Spleen (tissue), 11 donors: ENCODE data around the gene PTPRN2. TPM values are rescaled to one million over a fixed set of nuclear protein-coding genes. Genes with fewer than 3 reads are reported as not detected.
"Not testable (repeated sequence)": the region's sequence is repeated elsewhere in the genome, so short reads cannot be mapped to it uniquely, and the experiment has no call there.

Source experiments
- DNase-seq: peaks from one replicate; pipeline ENCODE4 v3.0.0-alpha.2; 2020
- H3K27ac ChIP-seq, 8 donors: fragments of 200-600 bp; sonication (generic) in 7 of 8; 1 replicate in 4 of 8; 2 replicates in 4 of 8; pipeline versions ENCODE4 v1.5.0 to v1.8.0; 2016 to 2021; ENCODE audit warnings: inconsistent platforms in 4 of 8, mild to moderate bottlenecking in 4 of 8, moderate library complexity in 1 of 8
- H3K27me3 ChIP-seq, 7 donors: fragments of 200-600 bp; sonication (generic) in 6 of 7; replicated peaks in 1 of 7; 1 replicate in 4 of 7; 2 replicates in 3 of 7; pipeline versions ENCODE4 v1.5.0 to v1.8.0; 2016 to 2021; ENCODE audit warnings: inconsistent platforms in 3 of 7, mild to moderate bottlenecking in 1 of 7
- H3K36me3 ChIP-seq, 6 donors: fragments of 200-600 bp; sonication (generic) in 5 of 6; 1 replicate in 4 of 6; 2 replicates in 2 of 6; pipeline versions ENCODE4 v1.5.0 to v1.8.0; 2016 to 2021; ENCODE audit warnings: inconsistent platforms in 2 of 6
- H3K4me1 ChIP-seq, 6 donors: fragments of 200-600 bp; sonication (generic) in 5 of 6; 1 replicate in 3 of 6; 2 replicates in 3 of 6; pipeline versions ENCODE4 v1.5.0 to v1.8.0; 2016 to 2021; ENCODE audit warnings: inconsistent platforms in 3 of 6
- H3K4me3 ChIP-seq, 8 donors: fragments of 200-600 bp; sonication (generic) in 7 of 8; 1 replicate in 4 of 8; 2 replicates in 4 of 8; pipeline versions ENCODE4 v1.5.0 to v1.8.0; 2016 to 2021; ENCODE audit warnings: inconsistent platforms in 4 of 8, mild to moderate bottlenecking in 4 of 8, moderate library complexity in 2 of 8
- H3K9me3 ChIP-seq, 8 donors: fragments of 200-600 bp; sonication (generic) in 7 of 8; 1 replicate in 4 of 8; 2 replicates in 4 of 8; pipeline versions ENCODE4 v1.5.0 to v1.8.0; 2016 to 2021; ENCODE audit warnings: inconsistent platforms in 4 of 8
- CTCF ChIP-seq, 11 experiments: fragments of 200-600 bp in 7 of 11; fragments of 450-650 bp in 4 of 11; sonication (generic) in 4 of 11; IDR thresholded peaks in 8 of 11; conservative IDR thresholded peaks in 3 of 11; 1 replicate in 7 of 11; 2 replicates in 4 of 11; pipeline versions ENCODE4 v1.4.0 to v1.8.0; 2016 to 2021; ENCODE audit warnings: antibody characterized with exemption in 11 of 11, inconsistent platforms in 4 of 11, mild to moderate bottlenecking in 1 of 11
- POLR2A ChIP-seq, 3 donors: fragments of 450-650 bp; IDR thresholded peaks; one replicate each; pipeline ENCODE4 v1.5.1; 2017; ENCODE audit warnings: antibody characterized with exemption in 3 of 3, mild to moderate bottlenecking in 1 of 3
- POLR2AphosphoS5 ChIP-seq, 3 donors: sonication (generic); formaldehyde crosslinking; IDR thresholded peaks; one replicate each; pipeline ENCODE4 v1.5.1; 2017; ENCODE audit warnings: antibody characterized with exemption in 3 of 3
- WGBS, 5 donors: extraction: QIAGEN DNeasy Blood & Tissue Kit in 3 of 5; methylation state at CpG; one replicate each; pipeline versions ENCODE4 v1.1.5 to v1.1.7; 2013 to 2018; 5-methylcytosine and 5-hydroxymethylcytosine counted together
- intact Hi-C: fragments of 100-400 bp; cut with DNase I; formaldehyde crosslinking; loops from one replicate; pipeline ENCODE4 v1.15.0; 2023; ENCODE audit warnings: low total_unique reads
- polyA plus RNA-seq, 3 donors: library from polyadenylated mRNA; stranded (reverse); fragments of 200-250 nt; gene quantifications; one replicate each; pipeline ENCODE4 v1.2.1, GENCODE V29; 2013
- total RNA-seq, 7 donors: library from RNA; depleted of rRNA in 3 of 7; stranded (reverse); fragments of >200 nt in 3 of 7; fragmentation: NEBNext Ultra II Directional in 4 of 7; extraction: Animal tissue kit (Norgen Biotek cat#: 25700) in 4 of 7; gene quantifications; one replicate each; pipeline versions ENCODE4 v1.1.0 to v1.2.1, GENCODE V29; 2016 to 2021
- donor health status: healthy with polysubstance abuse.
- donor health status: DM: no; HTN: no; CAD: no; lungs with moderate emphysema.
- donor health status: DM: no; HTN: no; CAD: no.
- donor health status: Bipolar disorder and iron deficiency.
- donor health status: healthy.
- donor health status: DM: no; HTN: no; CAD: no.
- donor health status: DM: yes; HTN: yes; CAD: no.

Gene PTPRN2
- total and polyA plus RNA-seq, 10 donors = 7.0 to 22.8 (median 16.8) TPM

GRCh38 chr7:157916946-157917640 lies 670.5 kb downstream of the PTPRN2 start:
- no peak overlapping the region for H3K4me3 ChIP-seq
- intact Hi-C loops = no loop called here
- peaks cover 0 to 36% (median 19%) of the 10 kb centered on the region in 8 donors for H3K9me3 ChIP-seq
- TF ChIP-seq POLR2A (IDR thresholded peaks at IDR 0.05) (no peak), CTCF (IDR thresholded peaks at IDR 0.05 in 8 of 11, conservative IDR thresholded peaks at IDR 0.05 in 3 of 11) (no peak), POLR2AphosphoS5 (IDR thresholded peaks at IDR 0.05) (no peak)
- no peaks in the 10 kb centered on the region for H3K27me3 ChIP-seq
- H3K27ac ChIP-seq = no peak overlapping the region
- H3K36me3 ChIP-seq = no peaks in the 10 kb centered on the region
- DNase-seq = no peak
- 86 to 93% (median 90%) methylated on average over 15 to 23 of the region's 23 CpGs for WGBS, 5 donors
- no peaks in the 10 kb centered on the region for H3K4me1 ChIP-seq

- no peak for TF ChIP-seq POLR2AphosphoS5 (IDR thresholded peaks at IDR 0.05)
- TF ChIP-seq CTCF (IDR thresholded peaks at IDR 0.05 in 8 of 11, conservative IDR thresholded peaks at IDR 0.05 in 3 of 11) = no peak
- no peak for TF ChIP-seq POLR2A (IDR thresholded peaks at IDR 0.05)
- no peak overlapping the region for H3K27ac ChIP-seq
- no peaks in the 10 kb centered on the region for H3K36me3 ChIP-seq
- intact Hi-C loops = no loop called here
- no peak for DNase-seq
- 94 to 96% (median 95%) methylated on average over 35 of the region's 35 CpGs for WGBS, 5 donors
- H3K9me3 ChIP-seq = peaks cover 0 to 20% (median 14%) of the 10 kb centered on the region in 8 donors
- H3K27me3 ChIP-seq = peaks cover 0 to 11% (median 0%) of the 10 kb centered on the region in 7 donors
- no peak overlapping the region for H3K4me3 ChIP-seq
- H3K4me1 ChIP-seq = peaks cover 0 to 9% (median 0%) of the 10 kb centered on the region in 6 donors
Measured at GRCh38 chr7:157910446-157910845, 677.2 kb downstream of the PTPRN2 start.

- DNase-seq, intact Hi-C loops, H3K27ac ChIP-seq, H3K4me1 ChIP-seq, H3K36me3 ChIP-seq, H3K4me3 ChIP-seq: not testable (repeated sequence)
- 94 to 99% (median 98%) methylated on average over 29 to 43 of the region's 43 CpGs for WGBS, 5 donors
- Histone ChIP-seq H3K9me3 (peaks cover 0 to 16% (median 11%) of the 10 kb centered on the region in 8 donors), H3K27me3 (peaks cover 0 to 11% (median 0%) of the 10 kb centered on the region in 7 donors)
Measured at GRCh38 chr7:157910045-157910444, 677.6 kb downstream of the PTPRN2 start.

- H3K4me1 ChIP-seq = peaks cover 0 to 9% (median 0%) of the 10 kb centered on the region in 6 donors
- H3K27me3 ChIP-seq = peaks cover 0 to 11% (median 0%) of the 10 kb centered on the region in 7 donors
- H3K9me3 ChIP-seq = peaks cover 0 to 9% (median 4%) of the 10 kb centered on the region in 8 donors
- intact Hi-C loops = no loop called here
- H3K36me3 ChIP-seq = no peaks in the 10 kb centered on the region
- H3K4me3 ChIP-seq = no peak overlapping the region
- no peak for DNase-seq
- 96 to 98% (median 97%) methylated on average over 8 of the region's 8 CpGs for WGBS, 5 donors
- H3K27ac ChIP-seq = no peak overlapping the region
- TF ChIP-seq CTCF (IDR thresholded peaks at IDR 0.05 in 8 of 11, conservative IDR thresholded peaks at IDR 0.05 in 3 of 11) = no peak
- TF ChIP-seq POLR2A (IDR thresholded peaks at IDR 0.05) = no peak
- TF ChIP-seq POLR2AphosphoS5 (IDR thresholded peaks at IDR 0.05) = no peak
Measured at GRCh38 chr7:157909370-157909769, 678.3 kb downstream of the PTPRN2 start.
